ENCODE data around the gene KIF13A. TPM values are rescaled to one million over a fixed set of nuclear protein-coding genes. Genes with fewer than 3 reads are reported as not detected.
"Not testable (repeated sequence)": the region's sequence is repeated elsewhere in the genome, so short reads cannot be mapped to it uniquely, and the experiment has no call there.

KIF13A gene
- polyA plus RNA-seq, 1 donor from 2014 or later = 1.4 TPM

DNA sequence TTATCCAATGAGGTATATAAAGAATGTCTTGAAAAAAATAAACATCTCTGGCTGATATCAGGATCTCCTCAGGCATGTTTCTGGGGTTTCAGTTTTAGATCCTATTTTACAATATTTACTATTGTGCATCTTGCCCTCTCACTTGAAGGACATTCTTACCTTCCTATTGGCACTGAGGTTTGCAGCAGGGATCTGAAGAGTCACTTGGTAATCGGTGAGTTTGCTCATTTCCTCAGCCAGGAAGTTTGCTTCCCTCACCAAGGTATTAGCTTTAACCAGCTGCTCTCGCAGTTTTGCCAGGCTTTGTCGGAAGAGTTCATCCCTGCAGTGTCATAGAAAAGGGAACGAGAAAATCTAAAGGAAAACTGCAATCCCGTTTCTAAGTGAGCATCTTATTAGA, 178.8 kb downstream of the KIF13A start:
- Mint-ChIP-seq H3K4me1 (peaks cover 0 to 6% (median 3%) of the 10 kb centered on the region in 3 donors), H3K4me3 (no peak overlapping the region), H3K27me3 (no peaks in the 10 kb centered on the region), H3K36me3 (peaks cover 6% of the 10 kb centered on the region), H3K9me3 (peaks cover 1 to 14% (median 2%) of the 10 kb centered on the region in 3 donors), H3K27ac (no peak overlapping the region)

DNA sequence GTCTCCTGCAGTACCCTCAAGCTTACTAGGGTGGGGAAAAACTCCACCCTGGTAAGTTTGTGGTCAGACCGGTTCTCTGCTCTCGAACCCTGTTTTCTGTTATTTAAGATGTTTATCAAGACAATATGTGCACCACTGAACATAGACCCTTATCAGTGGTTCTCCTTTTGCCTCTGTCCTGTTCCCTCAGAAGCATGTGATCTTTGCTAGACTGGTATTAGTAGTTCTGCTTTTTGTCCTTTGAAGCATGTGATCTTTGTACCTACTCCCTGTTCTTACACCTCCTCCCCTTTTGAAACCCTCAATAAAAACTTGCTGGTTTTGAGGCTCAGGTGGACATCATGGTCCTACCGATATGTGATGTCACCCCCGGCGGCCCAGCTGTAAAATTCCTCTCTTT, 180.0 kb downstream of the KIF13A start:
- Mint-ChIP-seq H3K27ac (peak overlapping the region in 1 of 3 donors; percentile 3), H3K9me3 (peaks cover 1 to 11% (median 2%) of the 10 kb centered on the region in 3 donors), H3K4me3 (peak overlapping the region in 1 of 4 donors; percentile 46)
- not testable (repeated sequence) for H3K4me1 Mint-ChIP-seq, H3K27me3 Mint-ChIP-seq, H3K36me3 Mint-ChIP-seq

DNA sequence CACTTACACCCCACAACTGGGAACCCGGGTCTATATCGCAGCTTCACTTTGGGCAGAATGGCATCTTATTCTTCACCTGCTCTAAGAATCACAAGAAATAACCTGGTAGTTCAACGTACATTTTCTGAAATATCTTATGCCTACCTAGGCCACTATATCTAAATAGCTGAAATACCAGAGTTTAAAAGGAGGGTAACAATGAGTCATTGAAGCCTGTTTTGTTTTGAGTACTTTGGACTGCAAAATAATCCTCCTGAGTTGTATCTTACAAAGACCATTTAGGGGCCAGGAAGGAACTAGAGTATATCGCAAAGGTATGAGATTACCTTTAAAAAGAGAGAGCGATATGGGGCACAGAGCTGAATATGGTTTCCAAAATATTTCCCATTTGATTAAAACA, 184.0 kb downstream of the KIF13A start:
- peaks cover 6% of the 10 kb centered on the region for H3K36me3 Mint-ChIP-seq
- H3K9me3 Mint-ChIP-seq = peaks cover 0 to 4% (median 0%) of the 10 kb centered on the region in 3 donors
- no peaks in the 10 kb centered on the region for H3K27me3 Mint-ChIP-seq
- H3K4me1 Mint-ChIP-seq = peaks cover 0 to 6% (median 3%) of the 10 kb centered on the region in 3 donors
- H3K4me3 Mint-ChIP-seq = no peak overlapping the region
- no peak overlapping the region for H3K27ac Mint-ChIP-seq

DNA sequence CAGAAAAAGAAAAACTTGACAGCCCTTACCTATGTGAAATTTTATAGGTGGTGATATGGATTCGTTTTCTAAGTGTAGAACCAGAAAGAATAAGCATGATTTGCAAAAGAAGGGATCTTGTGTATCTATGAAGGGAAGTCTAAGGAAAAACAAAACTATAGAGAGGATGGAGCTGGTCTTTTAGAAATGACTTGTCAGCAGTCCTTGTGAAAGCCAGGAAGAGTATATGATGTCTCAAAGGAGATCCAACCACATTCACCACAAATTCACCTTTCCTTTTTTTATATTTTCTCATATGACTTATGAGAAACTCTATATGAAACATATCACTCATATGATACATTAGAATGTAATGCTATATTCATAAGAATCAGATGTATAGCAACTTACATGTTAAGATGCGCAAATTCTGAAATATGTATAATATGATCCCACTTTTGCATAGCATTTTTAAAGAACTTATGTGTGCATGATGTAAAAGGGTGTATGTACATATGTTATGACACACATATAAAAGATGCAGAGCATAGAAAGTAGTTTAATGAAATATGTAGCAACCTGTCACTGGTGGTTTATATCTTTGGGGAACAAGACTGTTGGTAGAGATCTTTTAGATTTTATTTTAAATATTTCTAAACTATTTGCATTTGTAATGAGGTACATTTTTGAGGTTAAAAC, 188.8 kb downstream of the KIF13A start:
- Mint-ChIP-seq H3K27ac (no peak overlapping the region), H3K4me1 (no peaks in the 10 kb centered on the region), H3K9me3 (no peaks in the 10 kb centered on the region), H3K4me3 (no peak overlapping the region), H3K27me3 (no peaks in the 10 kb centered on the region), H3K36me3 (peaks cover 14% of the 10 kb centered on the region)

DNA sequence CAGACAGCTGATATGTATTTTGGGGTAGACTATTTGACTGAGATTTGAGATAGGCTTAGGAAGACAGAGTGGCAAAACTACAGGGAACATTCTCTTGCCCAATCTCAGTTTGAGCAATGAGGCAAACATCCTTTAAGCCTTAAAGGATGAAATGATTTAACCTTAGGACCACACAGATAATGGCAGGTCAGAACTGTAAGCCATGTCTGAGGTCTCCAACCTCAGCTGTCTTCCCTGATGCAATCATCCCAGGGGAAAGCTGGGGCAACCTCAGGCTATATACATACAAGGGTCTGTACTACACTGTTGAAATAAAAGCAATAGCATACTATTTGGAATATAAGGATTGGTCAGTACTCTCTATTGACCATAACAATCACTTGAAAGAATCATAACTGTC, 196.9 kb downstream of the KIF13A start:
- no peaks in the 10 kb centered on the region for H3K4me1 Mint-ChIP-seq

DNA sequence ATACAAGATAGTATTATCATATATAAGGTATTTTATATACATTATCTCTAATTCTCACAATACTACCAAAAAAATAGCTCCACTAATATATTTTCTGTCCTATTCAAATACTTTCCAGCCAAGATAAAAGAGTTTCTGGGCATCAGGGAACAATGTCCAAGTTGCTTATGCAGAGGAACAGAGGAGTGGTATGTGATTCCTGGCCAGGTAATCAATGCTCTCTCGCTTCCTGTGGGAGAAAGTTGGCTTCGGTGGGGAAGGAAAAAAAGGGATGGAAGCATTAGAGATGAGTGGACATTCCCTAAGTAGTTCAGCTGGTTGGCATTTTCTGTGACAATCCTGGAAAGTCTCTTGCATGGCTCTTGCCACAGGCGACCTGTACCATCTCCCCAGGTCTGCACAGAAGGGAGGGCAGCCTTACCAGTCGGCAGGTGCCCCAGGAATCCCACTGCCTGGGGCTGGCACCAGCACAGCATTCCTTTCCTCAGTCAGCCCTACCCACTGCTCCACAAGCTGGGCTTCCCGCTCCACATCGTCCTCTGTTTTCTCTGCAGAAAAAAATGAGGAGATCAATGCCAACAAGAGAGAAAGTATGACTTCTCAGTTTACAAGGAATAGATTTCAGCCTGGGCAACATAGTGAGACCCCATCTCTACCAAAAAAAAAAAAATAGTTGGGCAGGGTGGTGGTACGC, 202.2 kb downstream of the KIF13A start:
- Mint-ChIP-seq H3K4me1 (no peaks in the 10 kb centered on the region), H3K27ac (no peak overlapping the region), H3K27me3 (no peaks in the 10 kb centered on the region), H3K9me3 (no peaks in the 10 kb centered on the region), H3K4me3 (no peak overlapping the region), H3K36me3 (peaks cover 11% of the 10 kb centered on the region)

More for the DNA sequence above, 196.9 kb downstream of the KIF13A start:
- Mint-ChIP-seq H3K27ac (no peak overlapping the region), H3K4me3 (no peak overlapping the region), H3K36me3 (peaks cover 10% of the 10 kb centered on the region), H3K9me3 (no peaks in the 10 kb centered on the region), H3K27me3 (no peaks in the 10 kb centered on the region)

DNA sequence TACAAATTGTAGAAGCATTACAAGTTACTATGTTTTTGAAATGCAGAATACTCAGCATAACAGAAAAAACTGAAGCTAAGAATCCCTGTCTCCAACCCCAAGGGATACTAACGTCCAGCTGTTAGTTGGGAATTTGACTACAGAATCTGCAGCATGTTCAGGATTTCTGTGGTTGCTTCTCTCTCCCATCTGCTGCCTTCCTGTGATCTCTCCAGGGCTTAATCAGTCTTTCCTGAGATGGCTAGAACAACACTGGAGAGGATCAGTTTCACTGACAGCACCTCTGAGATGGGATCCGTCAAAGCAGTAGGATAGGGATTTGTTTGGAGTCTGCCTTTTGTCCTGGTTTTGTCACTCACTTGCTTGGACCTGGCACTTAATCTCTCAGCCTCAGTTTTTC, 207.4 kb downstream of the KIF13A start:
- no peaks in the 10 kb centered on the region for H3K4me1 Mint-ChIP-seq
- no peak overlapping the region for H3K4me3 Mint-ChIP-seq
- no peaks in the 10 kb centered on the region for H3K27me3 Mint-ChIP-seq
- H3K9me3 Mint-ChIP-seq = no peaks in the 10 kb centered on the region
- peaks cover 7% of the 10 kb centered on the region for H3K36me3 Mint-ChIP-seq
- no peak overlapping the region for H3K27ac Mint-ChIP-seq

DNA sequence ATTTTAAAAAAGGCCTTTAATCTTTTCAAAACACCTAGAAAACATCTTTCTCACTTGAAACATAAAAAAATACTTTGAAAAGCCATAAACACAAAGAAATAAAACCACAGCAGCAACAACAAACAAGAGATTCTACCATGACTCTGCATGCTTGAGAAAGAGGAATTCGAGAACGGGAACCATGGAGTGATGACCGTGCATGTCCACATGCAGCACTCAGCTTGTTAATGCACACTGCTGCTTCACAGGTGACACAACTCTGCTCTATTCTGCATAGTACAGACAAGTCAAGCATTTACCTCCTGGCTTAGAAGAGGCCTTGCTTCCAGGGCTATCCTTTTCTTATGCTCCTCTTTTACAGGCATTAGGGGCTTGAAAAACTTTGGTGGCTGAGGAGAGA, 215.8 kb downstream of the KIF13A start:
- Mint-ChIP-seq H3K27ac (no peak overlapping the region), H3K27me3 (no peaks in the 10 kb centered on the region), H3K36me3 (peaks cover 11% of the 10 kb centered on the region), H3K4me1 (peaks cover 0 to 2% (median 0%) of the 10 kb centered on the region in 3 donors), H3K4me3 (no peak overlapping the region), H3K9me3 (no peaks in the 10 kb centered on the region)

DNA sequence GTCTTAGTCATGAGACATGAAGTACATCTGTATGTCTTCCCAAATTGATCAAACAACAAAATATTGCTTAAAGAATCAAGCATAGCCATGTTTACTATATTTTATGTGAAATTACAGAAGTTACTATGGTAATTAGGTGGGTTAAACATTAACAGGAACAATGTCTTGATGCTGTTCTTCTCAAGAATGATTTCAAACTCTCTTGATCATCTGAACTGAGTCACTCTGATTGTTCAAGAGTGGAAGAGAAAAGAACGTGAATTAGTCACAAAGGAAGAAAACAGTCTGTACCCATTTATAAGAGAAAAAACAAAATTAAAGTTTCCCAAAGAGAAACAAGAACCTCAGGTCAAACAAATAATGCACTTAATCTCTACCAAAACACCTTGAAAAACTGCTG, 218.6 kb downstream of the KIF13A start:
- Mint-ChIP-seq H3K27ac (no peak overlapping the region), H3K36me3 (peaks cover 11% of the 10 kb centered on the region), H3K9me3 (no peaks in the 10 kb centered on the region), H3K27me3 (no peaks in the 10 kb centered on the region), H3K4me1 (peaks cover 0 to 2% (median 0%) of the 10 kb centered on the region in 3 donors), H3K4me3 (no peak overlapping the region)

DNA sequence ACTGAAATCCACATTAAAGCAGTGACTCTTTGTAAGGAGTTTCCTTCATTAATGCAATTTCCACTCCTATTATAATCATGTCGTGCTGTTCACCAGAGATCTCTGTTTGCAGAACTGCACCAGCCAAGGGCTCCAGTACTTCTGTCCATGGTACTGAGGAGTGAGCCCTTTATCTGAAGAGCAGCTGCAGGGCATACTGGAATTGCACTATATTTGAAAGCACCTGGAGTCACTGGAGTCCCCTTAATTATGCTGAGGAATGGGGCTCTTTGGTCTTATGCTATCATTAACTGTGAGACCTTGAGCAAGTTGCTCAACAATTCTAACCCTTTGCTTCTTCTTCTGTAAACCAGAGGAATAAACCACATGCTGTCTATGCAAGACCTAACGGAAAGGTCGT, 219.0 kb downstream of the KIF13A start:
- Mint-ChIP-seq H3K4me3 (no peak overlapping the region), H3K27ac (no peak overlapping the region), H3K36me3 (peaks cover 13% of the 10 kb centered on the region), H3K9me3 (no peaks in the 10 kb centered on the region), H3K4me1 (peaks cover 0 to 2% (median 0%) of the 10 kb centered on the region in 3 donors), H3K27me3 (no peaks in the 10 kb centered on the region)

DNA sequence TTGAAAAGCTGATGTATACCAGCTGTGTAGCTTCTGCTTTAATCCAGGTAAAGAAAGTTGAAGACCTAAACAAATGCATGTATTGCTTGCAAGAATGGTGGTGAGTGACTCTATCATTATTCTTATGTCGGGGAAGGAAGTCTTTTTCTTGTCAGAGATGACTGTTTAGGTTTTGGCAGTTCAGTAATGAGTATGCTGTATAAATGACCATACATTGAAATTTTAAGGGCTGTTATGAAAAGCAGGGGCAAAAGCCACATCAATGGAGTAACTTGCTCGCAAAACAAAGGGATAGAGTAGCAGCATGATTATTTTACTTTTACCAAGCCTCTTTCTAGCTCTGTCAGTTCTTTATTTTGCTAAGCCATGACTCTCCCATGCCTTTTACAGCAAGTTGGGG, 224.8 kb downstream of the KIF13A start:
- Mint-ChIP-seq H3K27me3 (no peaks in the 10 kb centered on the region), H3K4me1 (no peaks in the 10 kb centered on the region), H3K9me3 (no peaks in the 10 kb centered on the region), H3K36me3 (peaks cover 4% of the 10 kb centered on the region), H3K27ac (no peak overlapping the region), H3K4me3 (no peak overlapping the region)

DNA sequence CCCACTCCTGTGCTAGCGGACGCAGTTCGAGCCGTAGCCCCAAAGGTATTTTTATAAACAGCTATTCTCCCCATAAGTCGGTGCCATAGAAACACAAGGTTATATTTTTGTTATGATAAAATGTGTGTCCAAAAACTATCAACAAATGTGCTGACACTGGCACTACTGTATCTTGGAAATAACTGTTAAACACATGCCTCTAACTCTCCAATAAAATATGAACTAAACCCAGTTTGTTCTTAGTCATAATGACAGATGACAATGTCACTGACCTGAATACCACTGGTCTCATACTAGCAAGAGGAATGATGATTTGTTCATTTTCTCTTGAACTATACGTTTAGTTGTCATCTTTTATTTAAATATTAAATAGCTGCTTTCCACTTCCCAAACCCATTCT, 229.3 kb downstream of the KIF13A start:
- Mint-ChIP-seq H3K9me3 (no peaks in the 10 kb centered on the region), H3K4me3 (no peak overlapping the region), H3K27me3 (no peaks in the 10 kb centered on the region), H3K36me3 (peaks cover 2% of the 10 kb centered on the region), H3K27ac (peak overlapping the region in 1 of 3 donors; percentile 71), H3K4me1 (no peaks in the 10 kb centered on the region)

DNA sequence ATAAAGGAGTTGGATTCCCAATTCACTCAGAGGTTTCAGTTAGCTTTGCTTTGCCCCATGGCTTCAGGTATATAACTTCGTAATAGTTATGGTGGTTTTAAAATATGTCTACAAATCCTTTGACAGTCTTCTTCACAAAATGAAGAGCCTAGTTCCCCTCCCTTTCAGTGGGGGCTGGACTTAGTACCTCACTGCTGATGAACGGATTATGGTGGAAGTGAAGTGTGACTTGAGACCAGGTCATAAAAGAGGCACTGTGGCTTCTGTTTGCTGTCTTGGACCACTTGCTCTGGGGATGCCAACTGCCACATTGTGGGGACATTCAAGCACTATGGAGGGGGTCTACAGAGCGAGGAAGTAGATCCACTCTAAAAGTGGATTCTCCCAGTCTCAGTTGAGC, 233.2 kb downstream of the KIF13A start:
- Mint-ChIP-seq H3K27ac (no peak overlapping the region), H3K9me3 (peaks cover 0 to 2% (median 0%) of the 10 kb centered on the region in 3 donors), H3K4me3 (no peak overlapping the region), H3K36me3 (peaks cover 2% of the 10 kb centered on the region), H3K4me1 (no peaks in the 10 kb centered on the region), H3K27me3 (no peaks in the 10 kb centered on the region)

DNA sequence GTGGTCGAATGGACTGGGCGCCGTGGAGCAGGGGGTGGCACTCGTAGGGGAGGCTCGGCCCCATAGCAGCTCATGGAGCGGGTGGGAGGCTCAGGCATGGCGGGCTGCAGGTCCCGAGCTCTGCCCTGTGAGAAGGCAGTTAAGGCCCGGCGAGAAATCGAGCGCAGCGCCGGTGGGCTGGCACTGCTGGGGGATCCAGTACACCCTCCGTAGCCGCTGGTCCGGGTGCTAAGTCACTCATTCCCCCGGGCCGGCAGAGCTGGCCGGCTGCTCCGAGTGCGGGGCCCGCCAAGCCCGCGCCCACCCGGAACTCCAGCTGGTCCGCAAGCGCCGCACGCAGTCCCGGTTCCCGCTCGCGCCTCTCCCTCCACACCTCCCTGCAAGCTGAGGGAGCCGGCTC, 242.1 kb downstream of the KIF13A start:
- not testable (repeated sequence) for H3K4me1 Mint-ChIP-seq, H3K27me3 Mint-ChIP-seq, H3K36me3 Mint-ChIP-seq, H3K27ac Mint-ChIP-seq, H3K9me3 Mint-ChIP-seq, H3K4me3 Mint-ChIP-seq

DNA sequence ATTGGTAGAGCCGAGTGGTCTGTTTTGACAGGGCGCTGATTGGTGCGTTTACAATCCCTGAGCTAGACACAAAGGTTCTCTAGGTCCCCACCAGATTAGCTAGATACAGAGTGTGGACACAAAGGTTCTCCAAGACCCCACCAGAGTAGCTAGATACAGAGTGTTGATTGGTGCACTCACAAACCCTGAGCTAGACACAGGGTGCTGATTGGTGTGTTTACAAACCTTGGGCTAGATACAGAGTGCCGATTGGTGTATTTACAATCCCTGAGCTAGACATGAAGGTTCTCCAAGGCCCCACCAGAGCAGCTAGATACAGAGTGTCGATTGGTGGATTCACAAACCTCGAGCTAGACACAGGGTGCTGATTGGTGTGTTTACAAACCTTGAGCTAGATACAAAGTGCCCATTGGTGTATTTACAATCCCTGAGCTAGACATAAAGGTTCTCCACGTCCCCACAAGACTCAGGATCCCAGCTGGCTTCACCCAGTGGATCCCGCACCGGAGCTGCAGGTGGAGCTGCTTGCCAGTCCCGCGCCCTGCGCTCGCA, 242.6 kb downstream of the KIF13A start:
- H3K4me3 Mint-ChIP-seq = not testable (repeated sequence)

More for the DNA sequence above, 242.6 kb downstream of the KIF13A start:
- H3K4me1 Mint-ChIP-seq, H3K36me3 Mint-ChIP-seq, H3K27me3 Mint-ChIP-seq, H3K27ac Mint-ChIP-seq, H3K9me3 Mint-ChIP-seq: not testable (repeated sequence)
